Sigmoid colon (tissue), 7 donors: ENCODE results near the gene FAM234A. TPM values are rescaled to one million over a fixed set of nuclear protein-coding genes. Genes with fewer than 3 reads are reported as not detected.

Source experiments
- DNase-seq: peaks from one replicate; pipeline ENCODE4 v3.0.0-alpha.2; 2019
- H3K27ac ChIP-seq, 4 donors: fragments of 200-600 bp; sonication (generic); one replicate each; pipeline ENCODE4 v1.5.1; 2016 to 2019; ENCODE audit warnings: mild to moderate bottlenecking in 1 of 4
- H3K27me3 ChIP-seq, 3 donors: fragments of 200-600 bp; sonication (generic); one replicate each; pipeline ENCODE4 v1.5.1; 2019; ENCODE audit warnings: mild to moderate bottlenecking in 1 of 3
- H3K36me3 ChIP-seq, 4 donors: fragments of 200-600 bp; sonication (generic); one replicate each; pipeline ENCODE4 v1.5.1; 2016 to 2019
- H3K4me1 ChIP-seq, 4 donors: fragments of 200-600 bp; sonication (generic); one replicate each; pipeline ENCODE4 v1.5.1; 2017 to 2019
- H3K4me3 ChIP-seq, 4 donors: fragments of 200-600 bp; sonication (generic); one replicate each; pipeline ENCODE4 v1.5.1; 2017 to 2019; ENCODE audit warnings: mild to moderate bottlenecking in 2 of 4, moderate library complexity in 1 of 4
- H3K9me3 ChIP-seq, 4 donors: fragments of 200-600 bp in 3 of 4; sonication (generic) in 3 of 4; one replicate each; pipeline versions ENCODE4 v1.5.1 to v1.6.1; 2013 to 2019
- EP300 ChIP-seq, 4 donors: sonication (generic); formaldehyde crosslinking; IDR thresholded peaks; one replicate each; pipeline ENCODE4 v1.6.1; 2017; ENCODE audit warnings: antibody characterized with exemption in 4 of 4
- POLR2A ChIP-seq, 2 donors: fragments of 450-650 bp; IDR thresholded peaks; one replicate each; pipeline ENCODE4 v1.6.1; 2016; ENCODE audit warnings: antibody characterized with exemption in 2 of 2, mild to moderate bottlenecking in 2 of 2, moderate library complexity in 2 of 2
- POLR2AphosphoS5 ChIP-seq, 4 donors: sonication (generic); formaldehyde crosslinking; IDR thresholded peaks; one replicate each; pipeline ENCODE4 v1.6.1; 2017; ENCODE audit warnings: antibody characterized with exemption in 4 of 4
- WGBS, 2 donors: extraction: QIAGEN DNeasy Blood & Tissue Kit; methylation state at CpG; one replicate each; pipeline ENCODE4 v1.1.7; 2013; 5-methylcytosine and 5-hydroxymethylcytosine counted together
- intact Hi-C: fragments of 100-400 bp; cut with DNase I; formaldehyde crosslinking; loops from one replicate; pipeline ENCODE4 v1.15.1; 2023
- polyA plus RNA-seq, 3 donors: library from polyadenylated mRNA; stranded (reverse); fragments of 200-250 nt; gene quantifications; one replicate each; pipeline ENCODE4 v1.2.3, GENCODE V29; 2013
- total RNA-seq, 4 donors: library from RNA; depleted of rRNA; stranded (reverse); fragments of >200 nt; gene quantifications; one replicate each; pipeline ENCODE4 v1.1.0, GENCODE V29; 2016
- TF ChIP-seq, protein P1 (sequence below), 4 experiments: fragments of 450-650 bp in 3 of 4; fragments of 200-600 bp in 1 of 4; IDR thresholded peaks; one replicate each; pipeline ENCODE4 v1.5.1; 2016 to 2019; ENCODE audit warnings: antibody characterized with exemption in 4 of 4, mild to moderate bottlenecking in 3 of 4, moderate library complexity in 2 of 4
- donor health status: healthy with polysubstance abuse.
- donor health status: Bipolar disorder and iron deficiency.
- donor health status: healthy.

The FAM234A gene
- total and polyA plus RNA-seq, 7 donors, result 12.6 to 82.5 (median 47.1) TPM

DNA sequence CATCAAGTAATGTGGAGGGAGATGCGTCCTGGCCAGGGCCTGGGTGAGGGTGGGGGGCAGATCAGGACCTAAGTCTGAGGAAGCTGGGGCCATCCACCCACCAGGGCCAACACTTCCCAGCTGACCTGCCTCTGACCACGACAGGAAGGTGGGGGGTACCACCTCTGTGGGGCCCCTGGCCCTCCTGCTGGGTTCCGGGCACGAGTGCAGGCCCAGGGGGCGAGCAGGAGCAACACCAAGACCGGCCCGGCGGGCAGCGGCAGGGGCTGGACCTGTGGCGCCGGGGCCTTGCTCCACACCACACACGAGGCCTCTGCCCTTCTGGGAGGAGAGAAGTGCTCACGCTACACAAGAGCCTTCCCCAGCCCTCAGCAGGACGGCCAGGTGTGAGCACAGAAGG, 61.7 kb downstream of the FAM234A start:
- Histone ChIP-seq H3K36me3 (peaks cover 9 to 55% (median 28%) of the 10 kb centered on the region in 4 donors), H3K4me1 (no peaks in the 10 kb centered on the region), H3K4me3 (no peak overlapping the region), H3K9me3 (no peaks in the 10 kb centered on the region), H3K27ac (no peak overlapping the region), H3K27me3 (no peaks in the 10 kb centered on the region)
- 95% methylated on average over 14 of the region's 14 CpGs for WGBS, 2 donors
- no peak for TF ChIP-seq POLR2A (IDR thresholded peaks at IDR 0.05)
- no peak for TF ChIP-seq POLR2AphosphoS5 (IDR thresholded peaks at IDR 0.05)
- TF ChIP-seq EP300 (IDR thresholded peaks at IDR 0.05), result no peak
- TF ChIP-seq, protein P1, sequence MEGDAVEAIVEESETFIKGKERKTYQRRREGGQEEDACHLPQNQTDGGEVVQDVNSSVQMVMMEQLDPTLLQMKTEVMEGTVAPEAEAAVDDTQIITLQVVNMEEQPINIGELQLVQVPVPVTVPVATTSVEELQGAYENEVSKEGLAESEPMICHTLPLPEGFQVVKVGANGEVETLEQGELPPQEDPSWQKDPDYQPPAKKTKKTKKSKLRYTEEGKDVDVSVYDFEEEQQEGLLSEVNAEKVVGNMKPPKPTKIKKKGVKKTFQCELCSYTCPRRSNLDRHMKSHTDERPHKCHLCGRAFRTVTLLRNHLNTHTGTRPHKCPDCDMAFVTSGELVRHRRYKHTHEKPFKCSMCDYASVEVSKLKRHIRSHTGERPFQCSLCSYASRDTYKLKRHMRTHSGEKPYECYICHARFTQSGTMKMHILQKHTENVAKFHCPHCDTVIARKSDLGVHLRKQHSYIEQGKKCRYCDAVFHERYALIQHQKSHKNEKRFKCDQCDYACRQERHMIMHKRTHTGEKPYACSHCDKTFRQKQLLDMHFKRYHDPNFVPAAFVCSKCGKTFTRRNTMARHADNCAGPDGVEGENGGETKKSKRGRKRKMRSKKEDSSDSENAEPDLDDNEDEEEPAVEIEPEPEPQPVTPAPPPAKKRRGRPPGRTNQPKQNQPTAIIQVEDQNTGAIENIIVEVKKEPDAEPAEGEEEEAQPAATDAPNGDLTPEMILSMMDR (IDR thresholded peaks at IDR 0.05), result no peak
- no peak for DNase-seq
- intact Hi-C loops, result no loop called here

DNA sequence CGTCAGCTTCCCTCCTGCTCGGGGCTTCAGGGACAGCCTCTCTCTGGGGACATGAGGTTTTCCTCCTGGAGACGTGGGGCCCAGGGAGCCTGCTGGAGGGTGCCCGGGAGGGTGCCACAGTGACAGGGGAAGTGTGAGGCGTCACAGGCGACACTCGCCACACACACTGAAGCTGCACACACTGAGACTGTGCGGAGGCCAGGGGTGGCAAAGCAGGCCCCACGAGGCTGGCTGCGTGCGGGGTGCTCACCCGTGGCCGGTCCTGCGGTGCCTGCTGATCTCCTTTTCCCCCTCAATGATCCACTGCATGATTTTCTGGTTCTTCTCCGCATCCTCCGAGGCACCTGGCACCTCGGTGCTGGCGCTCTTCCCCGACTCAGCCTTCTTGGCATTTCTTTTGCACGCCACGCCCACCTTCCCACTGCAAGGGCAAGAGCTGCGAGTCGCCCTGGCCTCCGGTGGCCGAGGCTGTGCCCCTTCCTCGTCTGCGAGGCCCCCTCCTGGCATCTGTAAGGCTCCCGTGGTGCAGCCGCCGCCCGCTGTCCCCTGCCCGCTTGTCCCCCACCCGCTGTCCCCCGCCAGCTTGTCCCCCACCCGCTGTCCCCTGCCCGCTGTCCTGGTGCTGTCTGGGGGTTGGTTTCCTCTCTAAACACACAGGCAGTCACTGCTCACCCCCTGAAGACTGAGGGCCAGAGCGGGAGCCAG, 62.3 kb downstream of the FAM234A start:
- Histone ChIP-seq H3K36me3 (peaks cover 9 to 50% (median 26%) of the 10 kb centered on the region in 4 donors), H3K27ac (no peak overlapping the region), H3K4me3 (no peak overlapping the region), H3K9me3 (no peaks in the 10 kb centered on the region), H3K27me3 (no peaks in the 10 kb centered on the region), H3K4me1 (no peaks in the 10 kb centered on the region)
- intact Hi-C loops, result no loop called here
- TF ChIP-seq EP300 (IDR thresholded peaks at IDR 0.05), result no peak
- no peak for TF ChIP-seq POLR2AphosphoS5 (IDR thresholded peaks at IDR 0.05)
- no peak for TF ChIP-seq POLR2A (IDR thresholded peaks at IDR 0.05)
- TF ChIP-seq, protein P1 (IDR thresholded peaks at IDR 0.05), result no peak
- no peak for DNase-seq
- 89 to 92% methylated on average over 37 of the region's 37 CpGs for WGBS, 2 donors

DNA sequence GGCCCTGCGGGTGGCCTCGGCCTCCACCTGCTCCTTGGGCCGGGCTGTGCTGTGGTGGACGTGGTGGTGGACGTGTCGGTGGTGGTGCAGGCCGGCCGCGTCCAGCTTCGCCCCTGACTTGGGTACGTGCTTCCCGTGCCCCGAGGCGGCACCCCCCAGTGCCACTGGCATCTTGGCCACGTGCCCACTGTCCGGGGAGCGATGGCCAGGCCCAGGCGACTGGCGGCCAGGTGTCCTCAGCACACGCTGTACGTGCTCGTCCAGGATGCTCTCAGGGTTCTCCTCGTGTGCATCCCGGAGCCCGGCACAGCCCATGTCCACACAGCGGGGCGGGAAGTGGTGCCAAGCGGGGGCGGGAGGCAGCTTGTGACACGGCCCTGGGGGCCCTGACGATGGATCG, 63.2 kb downstream of the FAM234A start:
- no peaks in the 10 kb centered on the region for H3K27me3 ChIP-seq
- no peak overlapping the region for H3K4me3 ChIP-seq
- H3K36me3 ChIP-seq, result peaks cover 6 to 50% (median 20%) of the 10 kb centered on the region in 4 donors
- WGBS, 2 donors, result 95 to 97% methylated on average over 32 of the region's 32 CpGs
- H3K27ac ChIP-seq, result no peak overlapping the region
- DNase-seq, result no peak
- no peaks in the 10 kb centered on the region for H3K4me1 ChIP-seq
- intact Hi-C loops, result no loop called here
- TF ChIP-seq POLR2AphosphoS5 (IDR thresholded peaks at IDR 0.05) (no peak), POLR2A (IDR thresholded peaks at IDR 0.05) (no peak), EP300 (IDR thresholded peaks at IDR 0.05) (no peak)
- TF ChIP-seq, protein P1 (IDR thresholded peaks at IDR 0.05), result no peak
- H3K9me3 ChIP-seq, result no peaks in the 10 kb centered on the region

DNA sequence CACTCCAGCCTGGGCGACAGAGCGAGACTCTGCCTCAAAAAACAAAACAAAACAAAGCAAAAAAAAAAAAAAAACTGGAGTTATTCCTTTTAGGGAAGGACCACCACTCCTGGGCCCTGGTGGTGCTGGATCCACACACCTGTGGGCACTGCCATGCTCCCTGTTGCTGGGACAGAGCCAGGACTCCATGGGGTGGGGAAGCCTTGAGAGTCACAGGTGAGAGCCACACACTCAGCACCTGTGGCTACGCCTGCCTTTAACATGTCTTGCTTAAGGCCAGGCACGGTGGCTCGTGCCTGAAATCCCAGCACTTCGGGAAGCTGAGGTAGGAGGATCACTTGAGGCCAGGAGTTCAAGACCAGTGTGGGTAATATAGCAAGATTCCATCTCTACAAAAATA, 66.6 kb downstream of the FAM234A start:
- Histone ChIP-seq H3K4me1 (no peaks in the 10 kb centered on the region), H3K36me3 (peaks cover 0 to 52% (median 18%) of the 10 kb centered on the region in 4 donors), H3K4me3 (no peak overlapping the region), H3K27ac (no peak overlapping the region), H3K27me3 (no peaks in the 10 kb centered on the region), H3K9me3 (no peaks in the 10 kb centered on the region)
- TF ChIP-seq POLR2AphosphoS5 (IDR thresholded peaks at IDR 0.05) (no peak), POLR2A (IDR thresholded peaks at IDR 0.05) (no peak), EP300 (IDR thresholded peaks at IDR 0.05) (no peak)
- TF ChIP-seq, protein P1 (IDR thresholded peaks at IDR 0.05), result no peak
- WGBS, 2 donors, result 96 to 97% methylated on average over 6 of the region's 6 CpGs
- DNase-seq, result no peak
- intact Hi-C loops, result no loop called here

DNA sequence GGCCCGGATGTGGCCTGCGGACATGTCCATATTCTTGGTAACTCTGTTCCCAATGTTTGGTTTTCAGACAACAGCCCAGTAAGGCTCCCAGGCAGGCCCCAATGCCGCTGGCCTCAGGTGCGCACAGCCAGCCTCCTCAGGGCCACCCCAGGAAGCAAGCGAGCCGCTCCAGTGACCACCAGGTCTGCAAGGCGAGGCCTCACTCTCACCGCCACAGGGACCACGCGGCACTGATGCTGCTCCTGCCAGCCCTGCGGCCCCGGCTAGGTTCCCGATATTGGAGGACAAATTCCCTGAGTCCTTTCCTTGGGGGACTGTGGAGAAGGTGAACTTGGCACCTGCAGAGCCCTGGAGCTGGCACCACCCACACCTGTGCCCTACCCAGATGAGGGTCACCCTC, 67.3 kb downstream of the FAM234A start:
- intact Hi-C loops, result no loop called here

More for the DNA sequence above, 67.3 kb downstream of the FAM234A start:
- H3K27ac ChIP-seq, result no peak overlapping the region
- H3K4me3 ChIP-seq, result no peak overlapping the region
- 97 to 98% methylated on average over 13 of the region's 13 CpGs for WGBS, 2 donors
- no peaks in the 10 kb centered on the region for H3K4me1 ChIP-seq
- TF ChIP-seq, protein P1 (IDR thresholded peaks at IDR 0.05), result no peak
- no peak for TF ChIP-seq EP300 (IDR thresholded peaks at IDR 0.05)
- TF ChIP-seq POLR2AphosphoS5 (IDR thresholded peaks at IDR 0.05), result no peak
- no peak for TF ChIP-seq POLR2A (IDR thresholded peaks at IDR 0.05)
- DNase-seq, result no peak
- H3K36me3 ChIP-seq, result peaks cover 0 to 52% (median 14%) of the 10 kb centered on the region in 4 donors
- H3K9me3 ChIP-seq, result no peaks in the 10 kb centered on the region
- no peaks in the 10 kb centered on the region for H3K27me3 ChIP-seq
